ENCODE measurements around the gene GPN3. TPM values are rescaled to one million over a fixed set of nuclear protein-coding genes. Genes with fewer than 3 reads are reported as not detected.
"Not testable (repeated sequence)": the region's sequence is repeated elsewhere in the genome, so short reads cannot be mapped to it uniquely, and the experiment has no call there.

Gene GPN3
- total RNA-seq, 1 experiment from 2014 or later = 31.8 TPM

DNA sequence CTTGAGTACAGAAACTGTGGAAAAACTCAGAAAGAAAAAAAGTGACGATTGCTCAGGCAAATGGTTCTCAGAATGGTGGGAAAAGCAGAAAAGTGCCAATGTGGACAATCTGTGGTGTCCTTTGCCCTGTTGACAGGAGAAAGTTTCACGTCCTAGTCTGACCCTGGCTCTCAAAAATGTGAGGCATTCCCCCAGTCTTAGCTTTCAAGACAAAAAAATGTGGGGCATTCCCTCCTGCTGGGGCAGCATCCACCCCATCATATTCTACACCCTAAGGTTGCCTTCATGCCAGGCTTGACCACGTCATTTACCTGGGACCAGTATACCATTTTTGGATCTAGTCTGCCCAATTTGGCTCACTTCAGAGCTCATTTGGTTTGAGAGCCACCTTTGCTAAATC, 43.8 kb downstream of the GPN3 start:
- H3K4me3 Mint-ChIP-seq (ENCODE audit: low read depth, unreplicated experiment) = no peak overlapping the region
- DNase-seq = no peak
- peaks cover 2% of the 10 kb centered on the region for H3K36me3 Mint-ChIP-seq (ENCODE audit: insufficient read depth, unreplicated experiment)
- no peak for TF ChIP-seq CTCF (IDR thresholded peaks at IDR 0.05; ENCODE audit: unreplicated experiment)
- CTCF ChIA-PET = no interaction called here
- H3K27ac Mint-ChIP-seq (ENCODE audit: unreplicated experiment) = no peak overlapping the region
- intact Hi-C loops (cut with micrococcal nuclease; ENCODE audit: unreplicated experiment) = no loop called here
- no peaks in the 10 kb centered on the region for H3K27me3 Mint-ChIP-seq (ENCODE audit: unreplicated experiment)
- no peaks in the 10 kb centered on the region for H3K4me1 Mint-ChIP-seq (ENCODE audit: low read depth, unreplicated experiment)
- no peaks in the 10 kb centered on the region for H3K9me3 Mint-ChIP-seq (ENCODE audit: low read depth, unreplicated experiment)
- no TSS peak for BruUV-seq (replicated peaks)

- TF ChIP-seq CTCF (IDR thresholded peaks at IDR 0.05; ENCODE audit: unreplicated experiment) = no peak
- Mint-ChIP-seq H3K27me3 (ENCODE audit: unreplicated experiment) (no peaks in the 10 kb centered on the region), H3K4me3 (ENCODE audit: low read depth, unreplicated experiment) (no peak overlapping the region), H3K27ac (ENCODE audit: unreplicated experiment) (no peak overlapping the region), H3K36me3 (ENCODE audit: insufficient read depth, unreplicated experiment) (no peaks in the 10 kb centered on the region), H3K9me3 (ENCODE audit: low read depth, unreplicated experiment) (no peaks in the 10 kb centered on the region), H3K4me1 (ENCODE audit: low read depth, unreplicated experiment) (no peaks in the 10 kb centered on the region)
- CTCF ChIA-PET = interaction anchor here (0.9 kb wide), 1 partner anchor 322 kb away, joined by 6 read pairs; no protein-coding TSS in a partner anchor
- BruUV-seq (replicated peaks) = no TSS peak
- intact Hi-C loops (cut with micrococcal nuclease; ENCODE audit: unreplicated experiment) = no loop called here
- no peak for DNase-seq
Observed at GRCh38 chr12:110421701-110422100, 46.4 kb downstream of the GPN3 start.

DNA sequence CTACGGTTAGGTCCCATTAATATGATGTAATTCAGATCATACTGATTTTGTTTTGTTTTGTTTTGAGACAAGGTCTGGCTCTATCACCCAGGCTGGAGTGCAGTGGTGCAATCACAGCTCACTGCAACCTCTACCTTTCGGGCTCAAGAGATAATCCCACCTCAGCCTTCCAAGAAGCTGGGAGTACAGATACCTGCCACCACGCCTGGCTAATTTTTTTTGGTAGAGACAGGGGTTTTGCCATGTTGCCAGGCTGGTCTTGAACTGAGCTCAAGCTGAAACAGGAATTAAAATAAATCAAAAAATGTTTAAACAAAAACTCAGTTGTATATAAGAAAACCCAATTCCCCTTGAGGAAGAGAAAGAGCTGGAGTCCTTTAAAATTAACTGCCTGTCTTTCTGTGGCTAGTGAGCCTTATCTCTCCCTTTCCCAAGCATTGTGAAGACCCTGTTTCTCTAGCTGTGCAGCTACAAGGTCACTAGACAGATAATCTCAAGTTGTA, 46.8 kb downstream of the GPN3 start:
- H3K27ac Mint-ChIP-seq (ENCODE audit: unreplicated experiment) = no peak overlapping the region
- no peak overlapping the region for H3K4me3 Mint-ChIP-seq (ENCODE audit: low read depth, unreplicated experiment)
- H3K36me3 Mint-ChIP-seq (ENCODE audit: insufficient read depth, unreplicated experiment) = no peaks in the 10 kb centered on the region
- no peak for DNase-seq
- BruUV-seq (replicated peaks) = no TSS peak
- CTCF ChIA-PET = interaction anchor here (0.6 to 0.9 kb wide), 2 partner anchors 321 to 409 kb away, joined by 4 to 6 read pairs; no protein-coding TSS in a partner anchor
- H3K9me3 Mint-ChIP-seq (ENCODE audit: low read depth, unreplicated experiment) = no peaks in the 10 kb centered on the region
- intact Hi-C loops (cut with micrococcal nuclease; ENCODE audit: unreplicated experiment) = no loop called here
- H3K4me1 Mint-ChIP-seq (ENCODE audit: low read depth, unreplicated experiment) = no peaks in the 10 kb centered on the region
- TF ChIP-seq CTCF (IDR thresholded peaks at IDR 0.05; ENCODE audit: unreplicated experiment) = no peak
- no peaks in the 10 kb centered on the region for H3K27me3 Mint-ChIP-seq (ENCODE audit: unreplicated experiment)

- intact Hi-C loops (cut with micrococcal nuclease; ENCODE audit: unreplicated experiment) = not testable (repeated sequence)
Observed at GRCh38 chr12:110420644-110421043, 47.4 kb downstream of the GPN3 start.

DNA sequence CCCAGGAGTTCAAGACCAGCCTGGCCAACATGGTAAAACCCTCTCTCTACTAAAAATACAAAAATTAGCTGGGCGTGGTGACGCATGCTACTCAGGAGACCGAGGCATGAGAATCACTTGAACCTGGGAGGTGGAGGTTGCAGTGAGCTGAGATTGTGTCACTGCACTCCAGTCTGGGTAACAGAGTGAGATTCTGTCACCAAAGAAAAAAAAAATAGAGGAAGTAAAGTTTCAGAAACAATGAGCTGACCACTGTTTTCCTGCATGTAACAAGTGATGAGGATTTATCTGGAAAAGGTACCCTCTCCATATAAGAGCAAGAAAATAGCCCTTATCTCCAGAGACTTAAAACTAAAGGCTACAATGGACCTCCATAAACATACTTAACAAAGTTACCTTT, 50.9 kb downstream of the GPN3 start:
- DNase-seq; H3K27me3 Mint-ChIP-seq (ENCODE audit: unreplicated experiment); H3K9me3 Mint-ChIP-seq (ENCODE audit: low read depth, unreplicated experiment); H3K27ac Mint-ChIP-seq (ENCODE audit: unreplicated experiment); BruUV-seq (replicated peaks); intact Hi-C loops (cut with micrococcal nuclease; ENCODE audit: unreplicated experiment); H3K36me3 Mint-ChIP-seq (ENCODE audit: insufficient read depth, unreplicated experiment); H3K4me1 Mint-ChIP-seq (ENCODE audit: low read depth, unreplicated experiment); H3K4me3 Mint-ChIP-seq (ENCODE audit: low read depth, unreplicated experiment): not testable (repeated sequence)
- CTCF ChIA-PET = interaction anchor here (0.6 kb wide), 2 partner anchors 14 to 29 kb away, joined by 4 to 5 read pairs; no protein-coding TSS in a partner anchor

More at GRCh38 chr12:110420644-110421043, 47.4 kb downstream of the GPN3 start:
- not testable (repeated sequence) for BruUV-seq (replicated peaks); H3K36me3 Mint-ChIP-seq (ENCODE audit: insufficient read depth, unreplicated experiment); H3K27ac Mint-ChIP-seq (ENCODE audit: unreplicated experiment); H3K9me3 Mint-ChIP-seq (ENCODE audit: low read depth, unreplicated experiment); H3K27me3 Mint-ChIP-seq (ENCODE audit: unreplicated experiment); H3K4me1 Mint-ChIP-seq (ENCODE audit: low read depth, unreplicated experiment); DNase-seq; H3K4me3 Mint-ChIP-seq (ENCODE audit: low read depth, unreplicated experiment)
- CTCF ChIA-PET = interaction anchor here (0.6 to 1.0 kb wide), 4 partner anchors 11 to 907 kb away, joined by 3 to 6 read pairs (median 4); no protein-coding TSS in a partner anchor

DNA sequence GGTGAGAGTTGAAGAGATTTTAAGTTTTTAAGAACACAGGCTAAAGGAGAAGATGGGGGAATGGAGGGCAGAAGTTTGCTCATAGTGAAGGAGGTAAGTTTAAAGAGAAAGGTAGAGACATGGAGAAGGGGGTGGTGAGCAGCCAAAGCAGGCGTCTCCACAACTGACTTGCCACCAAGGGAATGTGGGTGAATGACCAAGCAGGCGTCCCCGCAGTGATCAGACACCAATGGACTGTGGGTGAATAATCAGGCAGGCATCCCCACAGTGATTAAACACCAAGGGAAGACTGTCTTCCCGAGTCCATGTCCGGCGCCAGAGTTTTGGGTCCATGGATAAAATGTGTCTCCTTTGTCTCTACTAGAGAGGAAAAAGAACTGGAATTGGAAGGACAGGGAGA, 58.0 kb downstream of the GPN3 start:
- H3K4me3 Mint-ChIP-seq (ENCODE audit: low read depth, unreplicated experiment); DNase-seq; BruUV-seq (replicated peaks); H3K27ac Mint-ChIP-seq (ENCODE audit: unreplicated experiment); H3K36me3 Mint-ChIP-seq (ENCODE audit: insufficient read depth, unreplicated experiment); H3K4me1 Mint-ChIP-seq (ENCODE audit: low read depth, unreplicated experiment); H3K9me3 Mint-ChIP-seq (ENCODE audit: low read depth, unreplicated experiment); intact Hi-C loops (cut with micrococcal nuclease; ENCODE audit: unreplicated experiment); CTCF ChIA-PET: not testable (repeated sequence)
- H3K27me3 Mint-ChIP-seq (ENCODE audit: unreplicated experiment) = peaks cover 21% of the 10 kb centered on the region

DNA sequence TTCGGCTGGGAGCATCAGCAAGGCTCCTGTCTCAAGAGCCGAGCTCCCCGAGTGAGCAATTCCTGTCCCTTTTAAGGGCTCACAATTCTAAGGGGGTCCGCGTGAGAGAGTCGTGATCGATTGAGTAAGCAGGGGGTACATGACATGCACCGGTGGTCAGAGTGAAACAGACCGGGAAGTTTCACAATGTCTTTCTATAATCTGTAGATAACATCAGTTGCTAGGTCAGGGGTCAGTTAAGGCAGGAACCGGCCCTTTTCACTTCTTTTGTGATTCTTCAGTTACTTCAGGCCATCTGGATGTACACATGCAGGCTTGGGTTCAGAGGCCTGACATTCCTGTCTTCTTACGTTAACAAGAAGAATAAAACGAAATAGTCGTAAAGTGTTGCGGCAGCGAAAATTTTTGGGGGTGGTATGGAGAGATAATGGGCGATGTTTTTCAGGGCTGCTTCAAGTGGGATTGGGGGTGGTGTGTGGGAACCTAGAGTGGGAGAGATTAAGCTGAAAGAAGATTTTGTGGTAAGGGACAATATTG, 62.9 kb downstream of the GPN3 start:
- H3K27ac Mint-ChIP-seq (ENCODE audit: unreplicated experiment); H3K4me1 Mint-ChIP-seq (ENCODE audit: low read depth, unreplicated experiment); H3K4me3 Mint-ChIP-seq (ENCODE audit: low read depth, unreplicated experiment); BruUV-seq (replicated peaks); H3K9me3 Mint-ChIP-seq (ENCODE audit: low read depth, unreplicated experiment); intact Hi-C loops (cut with micrococcal nuclease; ENCODE audit: unreplicated experiment); CTCF ChIA-PET; DNase-seq: not testable (repeated sequence)
- peaks cover 14% of the 10 kb centered on the region for H3K27me3 Mint-ChIP-seq (ENCODE audit: unreplicated experiment)
- peaks cover 24% of the 10 kb centered on the region for H3K36me3 Mint-ChIP-seq (ENCODE audit: insufficient read depth, unreplicated experiment)

Measured in Calu3 (cell line).